GM12891 (cell line): Measurements from ENCODE around the gene TRIO.

ENCODE experiments used
- PAX5 ChIP-seq: IDR thresholded peaks from 2 replicates; pipeline ENCODE4 v1.6.1; 2011; ENCODE audit warnings: low read length, moderate library complexity, mild to moderate bottlenecking; ENCODE audit not compliant: insufficient read depth, severe bottlenecking
- POLR2A ChIP-seq: IDR thresholded peaks from 2 replicates; pipeline ENCODE4 v1.6.1; 2011; ENCODE audit warnings: low read depth, low read length, control low read depth
- POLR2AphosphoS5 ChIP-seq: IDR thresholded peaks from 2 replicates; pipeline ENCODE4 v1.6.1; 2011; ENCODE audit warnings: low read depth, low read length, control low read depth
- SPI1 ChIP-seq: IDR thresholded peaks from 2 replicates; pipeline ENCODE4 v1.6.1; 2011; ENCODE audit warnings: low read depth, low read length, control low read depth
- TAF1 ChIP-seq: IDR thresholded peaks from 2 replicates; pipeline ENCODE4 v1.6.1; 2011; ENCODE audit warnings: low read depth, low read length, control low read depth

GRCh38 chr5:14171046-14171445 is 27.9 kb downstream of the TRIO start:
- no peak for TF ChIP-seq POLR2A
- TF ChIP-seq POLR2AphosphoS5: no peak
- no peak for TF ChIP-seq TAF1
- TF ChIP-seq PAX5: no peak
- no peak for TF ChIP-seq SPI1
